ENCODE data around the gene HIPK2. TPM values are rescaled to one million over a fixed set of nuclear protein-coding genes. Genes with fewer than 3 reads are reported as not detected.

The HIPK2 gene
- total RNA-seq, 2 experiments from 2014 or later, result 6.2 to 7.9 TPM

DNA sequence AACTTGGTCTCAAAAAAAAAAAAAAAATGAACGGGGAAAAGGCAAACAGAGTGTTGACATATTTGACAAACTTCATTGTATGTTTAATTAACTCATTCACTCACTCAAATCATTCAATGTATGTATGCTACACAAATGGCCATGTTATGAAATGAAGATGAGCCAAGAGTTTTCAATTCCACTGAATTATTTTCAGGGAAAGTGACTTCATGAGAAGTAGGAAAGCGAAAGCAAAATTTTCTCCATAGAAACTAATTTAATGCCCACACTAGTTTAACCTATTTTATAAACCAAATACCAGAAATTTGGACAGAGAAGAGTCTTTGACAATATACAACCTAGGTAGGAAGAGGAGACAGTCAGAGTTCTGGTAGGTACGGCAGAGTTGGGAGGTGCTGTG lies 119.5 kb downstream of the HIPK2 start:
- Histone ChIP-seq H3K27ac (ENCODE audit: low read depth, low read length, poor library complexity, severe bottlenecking) (no peak overlapping the region), H3K9me3 (ENCODE audit: low read length) (no peaks in the 10 kb centered on the region), H3K4me3 (ENCODE audit: low read depth, low read length, poor library complexity, severe bottlenecking) (no peak overlapping the region), H3K36me3 (ENCODE audit: insufficient read depth, low read length) (no peaks in the 10 kb centered on the region), H3K4me1 (ENCODE audit: insufficient read depth, low read length, poor library complexity, severe bottlenecking) (no peaks in the 10 kb centered on the region), H2AFZ (ENCODE audit: low read length) (no peak overlapping the region), H3K9me2 (ENCODE audit: insufficient read depth, low read length) (no peaks in the 10 kb centered on the region), H4K20me1 (ENCODE audit: insufficient read depth, low read length) (no peaks in the 10 kb centered on the region), H3K4me2 (ENCODE audit: low read length) (no peak overlapping the region), H3K79me2 (ENCODE audit: insufficient read depth, low read depth, low read length) (no peaks in the 10 kb centered on the region)
- BruUV-seq (replicated peaks), result no TSS peak
- TF ChIP-seq, protein P1, sequence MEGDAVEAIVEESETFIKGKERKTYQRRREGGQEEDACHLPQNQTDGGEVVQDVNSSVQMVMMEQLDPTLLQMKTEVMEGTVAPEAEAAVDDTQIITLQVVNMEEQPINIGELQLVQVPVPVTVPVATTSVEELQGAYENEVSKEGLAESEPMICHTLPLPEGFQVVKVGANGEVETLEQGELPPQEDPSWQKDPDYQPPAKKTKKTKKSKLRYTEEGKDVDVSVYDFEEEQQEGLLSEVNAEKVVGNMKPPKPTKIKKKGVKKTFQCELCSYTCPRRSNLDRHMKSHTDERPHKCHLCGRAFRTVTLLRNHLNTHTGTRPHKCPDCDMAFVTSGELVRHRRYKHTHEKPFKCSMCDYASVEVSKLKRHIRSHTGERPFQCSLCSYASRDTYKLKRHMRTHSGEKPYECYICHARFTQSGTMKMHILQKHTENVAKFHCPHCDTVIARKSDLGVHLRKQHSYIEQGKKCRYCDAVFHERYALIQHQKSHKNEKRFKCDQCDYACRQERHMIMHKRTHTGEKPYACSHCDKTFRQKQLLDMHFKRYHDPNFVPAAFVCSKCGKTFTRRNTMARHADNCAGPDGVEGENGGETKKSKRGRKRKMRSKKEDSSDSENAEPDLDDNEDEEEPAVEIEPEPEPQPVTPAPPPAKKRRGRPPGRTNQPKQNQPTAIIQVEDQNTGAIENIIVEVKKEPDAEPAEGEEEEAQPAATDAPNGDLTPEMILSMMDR (conservative IDR thresholded peaks at IDR 0.05; ENCODE audit: low read length), result no peak
- no peak for TF ChIP-seq EZH2phosphoT487 (IDR thresholded peaks at IDR 0.05; ENCODE audit: borderline replicate concordance, low read depth, low read length)
- no peak for DNase-seq (ENCODE audit: low spot score)
- POLR2A ChIA-PET, result no interaction called here
- intact Hi-C loops (cut with micrococcal nuclease; ENCODE audit: unreplicated experiment), result no loop called here
- CTCF ChIA-PET (ENCODE audit: unreplicated experiment), result no interaction called here

DNA sequence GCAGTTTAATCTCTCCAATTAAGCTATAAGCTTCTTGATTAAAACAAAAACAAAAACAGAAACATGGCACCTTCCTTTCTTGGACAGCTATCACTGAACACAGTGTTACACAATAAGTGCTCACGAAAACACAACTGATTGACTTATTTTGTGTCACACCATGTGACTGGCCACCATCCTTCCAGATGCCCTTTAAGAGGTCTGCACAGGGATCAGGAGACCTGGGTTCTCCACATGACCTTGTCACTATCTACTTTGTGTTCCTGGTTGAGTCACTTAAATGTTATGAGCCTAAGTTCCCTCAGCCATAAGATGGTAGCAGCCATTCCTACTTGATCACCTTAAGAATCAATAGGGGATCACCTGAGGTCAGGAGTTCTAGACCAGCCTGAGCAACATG lies 120.1 kb downstream of the HIPK2 start:
- Histone ChIP-seq H3K4me1 (ENCODE audit: insufficient read depth, low read length, poor library complexity, severe bottlenecking) (no peaks in the 10 kb centered on the region), H4K20me1 (ENCODE audit: insufficient read depth, low read length) (no peaks in the 10 kb centered on the region), H3K9me3 (ENCODE audit: low read length) (no peaks in the 10 kb centered on the region), H3K36me3 (ENCODE audit: insufficient read depth, low read length) (no peaks in the 10 kb centered on the region), H3K79me2 (ENCODE audit: insufficient read depth, low read depth, low read length) (no peaks in the 10 kb centered on the region), H3K4me2 (ENCODE audit: low read length) (no peak overlapping the region), H3K4me3 (ENCODE audit: low read depth, low read length, poor library complexity, severe bottlenecking) (no peak overlapping the region), H3K27ac (ENCODE audit: low read depth, low read length, poor library complexity, severe bottlenecking) (no peak overlapping the region), H3K9me2 (ENCODE audit: insufficient read depth, low read length) (no peaks in the 10 kb centered on the region), H2AFZ (ENCODE audit: low read length) (no peak overlapping the region)
- no peak for DNase-seq (ENCODE audit: low spot score)
- POLR2A ChIA-PET, result no interaction called here
- TF ChIP-seq EZH2phosphoT487 (IDR thresholded peaks at IDR 0.05; ENCODE audit: borderline replicate concordance, low read depth, low read length), result no peak
- TF ChIP-seq, protein P1 (conservative IDR thresholded peaks at IDR 0.05; ENCODE audit: low read length), result no peak
- intact Hi-C loops (cut with micrococcal nuclease; ENCODE audit: unreplicated experiment), result no loop called here
- CTCF ChIA-PET (ENCODE audit: unreplicated experiment), result no interaction called here
- BruUV-seq (replicated peaks), result no TSS peak

DNA sequence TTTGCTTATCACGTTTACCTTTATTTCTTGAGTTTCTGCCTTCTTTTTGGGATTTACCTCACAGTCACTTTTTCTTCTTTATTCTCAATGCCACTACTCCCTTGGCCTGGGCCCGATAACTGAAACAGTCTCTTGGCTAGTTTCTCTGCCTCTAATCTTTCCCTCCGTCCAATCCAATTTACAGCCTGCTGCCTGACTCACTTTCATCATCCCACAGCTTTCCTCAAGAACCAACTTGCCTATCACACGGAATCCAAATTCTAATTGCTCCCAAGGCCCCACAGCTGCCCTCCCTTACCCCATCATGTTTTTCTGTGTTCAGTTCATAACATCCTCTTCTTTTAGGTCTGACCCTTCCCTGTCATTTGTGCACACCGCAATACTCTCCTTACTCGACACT lies 121.4 kb downstream of the HIPK2 start:
- Histone ChIP-seq H3K36me3 (ENCODE audit: insufficient read depth, low read length) (no peaks in the 10 kb centered on the region), H4K20me1 (ENCODE audit: insufficient read depth, low read length) (no peaks in the 10 kb centered on the region), H3K4me3 (ENCODE audit: low read depth, low read length, poor library complexity, severe bottlenecking) (no peak overlapping the region), H3K79me2 (ENCODE audit: insufficient read depth, low read depth, low read length) (no peaks in the 10 kb centered on the region), H3K27ac (ENCODE audit: low read depth, low read length, poor library complexity, severe bottlenecking) (no peak overlapping the region), H3K4me2 (ENCODE audit: low read length) (no peak overlapping the region), H3K4me1 (ENCODE audit: insufficient read depth, low read length, poor library complexity, severe bottlenecking) (no peaks in the 10 kb centered on the region), H3K9me3 (ENCODE audit: low read length) (no peaks in the 10 kb centered on the region), H3K9me2 (ENCODE audit: insufficient read depth, low read length) (no peaks in the 10 kb centered on the region), H2AFZ (ENCODE audit: low read length) (no peak overlapping the region)
- CTCF ChIA-PET (ENCODE audit: unreplicated experiment), result no interaction called here
- intact Hi-C loops (cut with micrococcal nuclease; ENCODE audit: unreplicated experiment), result no loop called here
- BruUV-seq (replicated peaks), result no TSS peak
- TF ChIP-seq, protein P1 (conservative IDR thresholded peaks at IDR 0.05; ENCODE audit: low read length), result no peak
- no peak for TF ChIP-seq EZH2phosphoT487 (IDR thresholded peaks at IDR 0.05; ENCODE audit: borderline replicate concordance, low read depth, low read length)
- DNase-seq (ENCODE audit: low spot score), result no peak
- POLR2A ChIA-PET, result interaction anchor here (0.7 kb wide), 1 partner anchor 57 kb away, joined by 5 read pairs; no protein-coding TSS in a partner anchor
